SU-DHL-6 (cell line): ENCODE results near the gene ACOT8.

Source experiments
- H2AFZ ChIP-seq: fragments of 200-600 bp; sonication (generic); 2 replicates; pipeline ENCODE4 v1.6.1; 2014; ENCODE audit warnings: low read depth, mild to moderate bottlenecking, moderate library complexity, mixed read lengths, antibody characterized with exemption, low read length; ENCODE audit not compliant: severe bottlenecking
- H3F3A ChIP-seq: fragments of 200-600 bp; shearing (Covaris generic); 2 replicates; pipeline ENCODE4 v1.6.0; 2016; ENCODE audit warnings: antibody characterized with exemption, mild to moderate bottlenecking; ENCODE audit not compliant: insufficient read depth
- H3K27ac ChIP-seq: fragments of 200-600 bp; sonication (generic); 2 replicates; pipeline ENCODE4 v1.5.1; 2016; ENCODE audit warnings: low read depth, mild to moderate bottlenecking, low read length, moderate library complexity, mixed read lengths
- H3K27me3 ChIP-seq: fragments of 200-600 bp; sonication (generic), shearing (Covaris generic); 2 replicates; pipeline ENCODE4 v1.6.0; 2014; ENCODE audit warnings: mild to moderate bottlenecking, low read length
- H3K36me3 ChIP-seq: fragments of 200-600 bp; sonication (generic); 2 replicates; pipeline ENCODE4 v1.6.1; 2014; ENCODE audit warnings: mild to moderate bottlenecking, low read length, mixed read lengths
- H3K4me2 ChIP-seq: fragments of 300-600, 200-600 bp; shearing (Covaris generic), sonication (generic); 2 replicates; pipeline ENCODE4 v1.6.0; 2014; ENCODE audit warnings: low read length, low read depth, mild to moderate bottlenecking; ENCODE audit not compliant: poor library complexity, severe bottlenecking
- H3K4me3 ChIP-seq: fragments of 200-600 bp; sonication (generic); 2 replicates; pipeline ENCODE4 v1.5.1; 2014; ENCODE audit warnings: antibody characterized with exemption, low read length, mild to moderate bottlenecking, mixed read lengths; ENCODE audit not compliant: insufficient read depth, poor library complexity, severe bottlenecking
- H3K79me2 ChIP-seq: fragments of 200-600 bp; sonication (generic); 2 replicates; pipeline ENCODE4 v1.6.1; 2014; ENCODE audit warnings: mild to moderate bottlenecking, low read length, moderate library complexity; ENCODE audit not compliant: insufficient read depth
- H3K9ac ChIP-seq: fragments of 200-600 bp; sonication (generic); 2 replicates; pipeline ENCODE4 v1.7.0; 2014; ENCODE audit warnings: mild to moderate bottlenecking, low read length
- H3K9me2 ChIP-seq: fragments of 200-600 bp; sonication (generic); replicated peaks from 2 replicates; pipeline ENCODE4 v1.6.1; 2014; ENCODE audit warnings: low read length; ENCODE audit not compliant: insufficient read depth
- H3K9me3 ChIP-seq: fragments of 200-600 bp; sonication (generic); 2 replicates; pipeline ENCODE4 v1.6.1; 2014; ENCODE audit warnings: low read length, mixed read lengths; ENCODE audit not compliant: insufficient read depth
- H4K20me1 ChIP-seq: fragments of 200-600 bp; sonication (generic); 2 replicates; pipeline ENCODE4 v1.6.1; 2014; ENCODE audit warnings: low read depth, mild to moderate bottlenecking, antibody characterized with exemption, low read length, moderate library complexity, mixed read lengths
- CTCF ChIP-seq: fragments of 200-600 bp; sonication (generic); IDR thresholded peaks from one replicate; pipeline ENCODE4 v1.5.1; 2017; ENCODE audit warnings: antibody characterized with exemption, mild to moderate bottlenecking, low read length, moderate library complexity; ENCODE audit not compliant: insufficient read depth, poor library complexity, severe bottlenecking
- EZH2phosphoT487 ChIP-seq: fragments of 200-600 bp; sonication (generic), shearing (Covaris generic); conservative IDR thresholded peaks from 2 replicates; pipeline ENCODE4 v1.6.1; 2018; ENCODE audit warnings: mild to moderate bottlenecking, antibody characterized with exemption, low read length, moderate library complexity, mixed read lengths

ACOT8 gene

GRCh38 chr20:45814314-45814713, 42.9 kb downstream of the ACOT8 start:
- Histone ChIP-seq H4K20me1 (no peaks in the 10 kb centered on the region), H2AFZ (no peak overlapping the region), H3K36me3 (peaks cover 24% of the 10 kb centered on the region), H3K9ac (no peak overlapping the region), H3K9me2 (no peaks in the 10 kb centered on the region), H3K27ac (no peak overlapping the region), H3K4me2 (peak overlapping the region; percentile 73), H3K4me3 (no peak overlapping the region), H3K27me3 (no peaks in the 10 kb centered on the region), H3K9me3 (no peaks in the 10 kb centered on the region), H3K79me2 (peaks cover 19% of the 10 kb centered on the region), H3F3A (peaks cover 34% of the 10 kb centered on the region)
- TF ChIP-seq CTCF = no peak
- no peak for TF ChIP-seq EZH2phosphoT487

GRCh38 chr20:45813489-45813888, 43.7 kb downstream of the ACOT8 start:
- Histone ChIP-seq H3K79me2 (peaks cover 19% of the 10 kb centered on the region), H3K4me3 (peak overlapping the region; percentile 88), H3K9me3 (no peaks in the 10 kb centered on the region), H3K27me3 (no peaks in the 10 kb centered on the region), H3K27ac (peak overlapping the region; percentile 81), H3F3A (peaks cover 33% of the 10 kb centered on the region), H2AFZ (no peak overlapping the region), H3K4me2 (peak overlapping the region; percentile 73), H3K9ac (peak overlapping the region; percentile 95), H4K20me1 (no peaks in the 10 kb centered on the region), H3K36me3 (peaks cover 24% of the 10 kb centered on the region), H3K9me2 (no peaks in the 10 kb centered on the region)
- no peak for TF ChIP-seq EZH2phosphoT487
- TF ChIP-seq CTCF = no peak

GRCh38 chr20:45813006-45813340, 44.2 kb downstream of the ACOT8 start:
- peaks cover 27% of the 10 kb centered on the region for H3F3A ChIP-seq
- peak overlapping the region; percentile 58 for H2AFZ ChIP-seq
- H3K4me3 ChIP-seq = peak overlapping the region; percentile 88
- peak overlapping the region; percentile 95 for H3K9ac ChIP-seq
- no peaks in the 10 kb centered on the region for H3K9me2 ChIP-seq
- peak overlapping the region; percentile 73 for H3K4me2 ChIP-seq
- TF ChIP-seq EZH2phosphoT487 (no peak), CTCF (no peak)
- peak overlapping the region; percentile 81 for H3K27ac ChIP-seq
- H4K20me1 ChIP-seq = no peaks in the 10 kb centered on the region
- H3K27me3 ChIP-seq = no peaks in the 10 kb centered on the region
- no peaks in the 10 kb centered on the region for H3K9me3 ChIP-seq
- peaks cover 19% of the 10 kb centered on the region for H3K79me2 ChIP-seq
- peaks cover 24% of the 10 kb centered on the region for H3K36me3 ChIP-seq
